Testis (tissue), 3 donors: ENCODE data around the gene RILP. TPM values are rescaled to one million over a fixed set of nuclear protein-coding genes. Genes with fewer than 3 reads are reported as not detected.

Experiments used
- DNase-seq: peaks from one replicate; pipeline ENCODE4 v3.0.0-alpha.2; 2019
- H3K27ac ChIP-seq, 2 donors: fragments of 200-600 bp; sonication (generic); one replicate each; pipeline ENCODE4 v1.5.1; 2019
- H3K27me3 ChIP-seq: fragments of 200-600 bp; sonication (generic); one replicate; pipeline ENCODE4 v1.5.1; 2019
- H3K36me3 ChIP-seq: fragments of 200-600 bp; sonication (generic); one replicate; pipeline ENCODE4 v1.5.1; 2017; ENCODE audit warnings: low read depth; ENCODE audit errors: missing control alignments
- H3K4me1 ChIP-seq: fragments of 200-600 bp; sonication (generic); one replicate; pipeline ENCODE4 v1.5.1; 2019
- H3K4me3 ChIP-seq, 2 donors: fragments of 200-600 bp; sonication (generic); one replicate each; pipeline ENCODE4 v1.5.1; 2017 to 2019
- H3K9me3 ChIP-seq: fragments of 200-600 bp; sonication (generic); one replicate; pipeline ENCODE4 v1.5.1; 2017
- CTCF ChIP-seq, 3 experiments: fragments of 450-650 bp in 2 of 3; fragments of 200-600 bp in 1 of 3; sonication (generic) in 1 of 3; IDR thresholded peaks; one replicate each; pipeline ENCODE4 v1.5.1; 2016 to 2019; ENCODE audit warnings: antibody characterized with exemption in 3 of 3, mild to moderate bottlenecking in 2 of 3, moderate library complexity in 1 of 3
- POLR2A ChIP-seq: fragments of 450-650 bp; IDR thresholded peaks from one replicate; pipeline ENCODE4 v1.6.1; 2017; ENCODE audit warnings: antibody characterized with exemption, mild to moderate bottlenecking, moderate library complexity
- WGBS, 2 donors: methylation state at CpG; one replicate each; pipeline ENCODE4 v1.1.5; 2018; 5-methylcytosine and 5-hydroxymethylcytosine counted together
- intact Hi-C: fragments of 100-400 bp; cut with DNase I; formaldehyde crosslinking; loops from one replicate; pipeline ENCODE4 v1.15.1; 2023; ENCODE audit warnings: low total_unique reads
- polyA plus RNA-seq: library from polyadenylated mRNA; stranded (reverse); fragments of 350-450 nt; fragmentation: Illumina TruSeq; extraction: RNeasy Lipid Tissue Mini Kit (QIAGEN cat#74804); gene quantifications from one replicate; pipeline ENCODE4 v1.2.3, GENCODE V29; 2014; ENCODE audit warnings: low read depth, low replicate concordance; ENCODE audit not compliant: insufficient read depth
- total RNA-seq, 2 donors: library from RNA; depleted of rRNA; stranded (reverse); fragments of >200 nt; gene quantifications; one replicate each; pipeline ENCODE4 v1.2.3, GENCODE V29; 2016

Gene RILP
- total and polyA plus RNA-seq, 3 donors from 2014 or later = 8.4 to 32.5 (median 30.6) TPM

- WGBS, 2 donors = 78 to 87% methylated on average over 20 to 22 of the region's 22 CpGs
- Histone ChIP-seq H3K27me3 (no peaks in the 10 kb centered on the region), H3K4me3 (no peak overlapping the region), H3K4me1 (peaks cover 7% of the 10 kb centered on the region), H3K36me3 (no peaks in the 10 kb centered on the region), H3K9me3 (no peaks in the 10 kb centered on the region), H3K27ac (no peak overlapping the region)
- TF ChIP-seq CTCF (IDR thresholded peaks at IDR 0.05) (no peak), POLR2A (no peak)
- no peak for DNase-seq
- intact Hi-C loops = no loop called here
Observed at GRCh38 chr17:1621273-1621954, 28.3 kb downstream of the RILP start.

GRCh38 chr17:1620486-1620885 is 29.2 kb downstream of the RILP start:
- peaks cover 7% of the 10 kb centered on the region for H3K4me1 ChIP-seq
- no peak overlapping the region for H3K27ac ChIP-seq
- no peaks in the 10 kb centered on the region for H3K9me3 ChIP-seq
- no peaks in the 10 kb centered on the region for H3K36me3 ChIP-seq
- no peak for TF ChIP-seq POLR2A
- TF ChIP-seq CTCF (IDR thresholded peaks at IDR 0.05) = no peak
- DNase-seq = no peak
- intact Hi-C loops = no loop called here
- 85 to 91% methylated on average over 13 of the region's 13 CpGs for WGBS, 2 donors
- no peaks in the 10 kb centered on the region for H3K27me3 ChIP-seq
- H3K4me3 ChIP-seq = no peak overlapping the region

- Histone ChIP-seq H3K4me1 (no peaks in the 10 kb centered on the region), H3K9me3 (no peaks in the 10 kb centered on the region), H3K27ac (no peak overlapping the region), H3K27me3 (no peaks in the 10 kb centered on the region), H3K36me3 (no peaks in the 10 kb centered on the region), H3K4me3 (no peak overlapping the region)
- peak; percentile 36 for DNase-seq
- intact Hi-C loops = no loop called here
- TF ChIP-seq CTCF (IDR thresholded peaks at IDR 0.05) (no peak), POLR2A (no peak)
- WGBS, 2 donors = 68 to 82% methylated on average over 20 of the region's 20 CpGs
Observed at GRCh38 chr17:1617620-1618174, 32.0 kb downstream of the RILP start.

- H3K4me3 ChIP-seq = no peak overlapping the region
- H3K9me3 ChIP-seq = no peaks in the 10 kb centered on the region
- intact Hi-C loops = no loop called here
- H3K4me1 ChIP-seq = no peaks in the 10 kb centered on the region
- 86 to 91% methylated on average over 13 of the region's 13 CpGs for WGBS, 2 donors
- H3K36me3 ChIP-seq = no peaks in the 10 kb centered on the region
- H3K27ac ChIP-seq = no peak overlapping the region
- no peaks in the 10 kb centered on the region for H3K27me3 ChIP-seq
- TF ChIP-seq CTCF (IDR thresholded peaks at IDR 0.05) (no peak), POLR2A (no peak)
- no peak for DNase-seq
Observed at GRCh38 chr17:1616101-1616500, 33.6 kb downstream of the RILP start.

- intact Hi-C loops = no loop called here
- no peak for TF ChIP-seq POLR2A
- no peak for TF ChIP-seq CTCF (IDR thresholded peaks at IDR 0.05)
- Histone ChIP-seq H3K9me3 (no peaks in the 10 kb centered on the region), H3K4me3 (no peak overlapping the region), H3K36me3 (no peaks in the 10 kb centered on the region), H3K27ac (no peak overlapping the region), H3K4me1 (no peaks in the 10 kb centered on the region), H3K27me3 (no peaks in the 10 kb centered on the region)
- no peak for DNase-seq
- 77 to 96% methylated on average over 16 of the region's 16 CpGs for WGBS, 2 donors
Observed at GRCh38 chr17:1612400-1612799, 37.3 kb downstream of the RILP start.
